GM18951 (cell line): Measurements from ENCODE around the gene CCDC86.

Experiments
- POLR2A ChIP-seq: IDR thresholded peaks from 4 replicates; pipeline ENCODE4 v1.6.1; 2011; ENCODE audit warnings: mild to moderate bottlenecking; ENCODE audit not compliant: insufficient read length, insufficient read depth; ENCODE audit errors: extremely low read depth
- in situ Hi-C: fragments of 300-500 bp; cut with MboI; formaldehyde crosslinking; loops from one replicate; pipeline ENCODE4 v1.12.0; 2022; ENCODE audit warnings: low sequenced_read_pairs, mixed read lengths, inconsistent platforms; ENCODE audit not compliant: unreplicated experiment

CCDC86 gene

DNA sequence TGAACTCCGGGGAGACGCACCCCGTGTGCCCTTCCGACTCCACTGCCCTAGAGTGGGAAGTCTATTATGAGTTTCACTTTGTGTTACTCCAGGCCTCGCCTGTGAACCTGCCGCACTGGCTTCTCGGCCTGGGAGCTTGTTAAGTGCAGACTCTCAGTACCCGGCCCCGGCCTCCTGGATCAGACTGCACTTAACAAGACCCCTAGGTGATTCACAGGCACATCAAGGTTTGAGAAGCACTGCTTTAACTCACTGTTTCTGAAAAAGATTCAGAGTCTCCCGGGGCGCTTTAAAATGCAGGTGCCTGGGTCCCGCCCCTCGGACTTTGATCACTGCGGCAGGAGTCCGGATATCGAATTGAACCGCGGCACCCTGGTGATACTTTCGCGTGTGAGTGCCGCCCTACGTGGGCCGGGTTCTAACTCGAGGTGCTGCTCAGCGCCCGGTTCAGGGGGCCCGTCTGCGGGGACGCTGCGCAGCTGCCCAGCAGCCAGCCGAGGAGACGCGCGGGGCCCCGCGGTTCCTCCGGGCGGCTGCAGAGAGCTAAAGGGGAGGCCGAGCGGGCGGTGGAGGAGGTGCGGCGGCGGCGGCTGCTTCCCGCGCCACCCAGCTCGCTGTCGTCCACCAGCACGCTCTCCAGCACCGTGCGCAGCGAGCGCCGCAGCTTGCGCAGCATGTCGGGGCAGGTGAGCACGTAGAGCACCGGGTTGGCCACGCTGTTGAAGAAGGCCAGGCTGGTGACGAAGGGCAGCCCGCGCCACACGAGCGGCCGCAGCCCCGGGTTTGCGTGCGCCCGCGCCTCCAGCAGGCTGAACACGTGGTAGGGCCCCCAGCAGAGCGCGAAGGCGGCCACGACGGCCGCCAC is 10.4 kb downstream of the CCDC86 start:
- in situ Hi-C loops: no loop called here
- no peak for TF ChIP-seq POLR2A

- no peak for TF ChIP-seq POLR2A
- in situ Hi-C loops: no loop called here
These were observed 11.4 kb downstream of the CCDC86 start for GRCh38 chr11:60852982-60853950.

GRCh38 chr11:60854140-60854846 is 12.4 kb downstream of the CCDC86 start:
- no peak for TF ChIP-seq POLR2A
- in situ Hi-C loops: no loop called here

DNA sequence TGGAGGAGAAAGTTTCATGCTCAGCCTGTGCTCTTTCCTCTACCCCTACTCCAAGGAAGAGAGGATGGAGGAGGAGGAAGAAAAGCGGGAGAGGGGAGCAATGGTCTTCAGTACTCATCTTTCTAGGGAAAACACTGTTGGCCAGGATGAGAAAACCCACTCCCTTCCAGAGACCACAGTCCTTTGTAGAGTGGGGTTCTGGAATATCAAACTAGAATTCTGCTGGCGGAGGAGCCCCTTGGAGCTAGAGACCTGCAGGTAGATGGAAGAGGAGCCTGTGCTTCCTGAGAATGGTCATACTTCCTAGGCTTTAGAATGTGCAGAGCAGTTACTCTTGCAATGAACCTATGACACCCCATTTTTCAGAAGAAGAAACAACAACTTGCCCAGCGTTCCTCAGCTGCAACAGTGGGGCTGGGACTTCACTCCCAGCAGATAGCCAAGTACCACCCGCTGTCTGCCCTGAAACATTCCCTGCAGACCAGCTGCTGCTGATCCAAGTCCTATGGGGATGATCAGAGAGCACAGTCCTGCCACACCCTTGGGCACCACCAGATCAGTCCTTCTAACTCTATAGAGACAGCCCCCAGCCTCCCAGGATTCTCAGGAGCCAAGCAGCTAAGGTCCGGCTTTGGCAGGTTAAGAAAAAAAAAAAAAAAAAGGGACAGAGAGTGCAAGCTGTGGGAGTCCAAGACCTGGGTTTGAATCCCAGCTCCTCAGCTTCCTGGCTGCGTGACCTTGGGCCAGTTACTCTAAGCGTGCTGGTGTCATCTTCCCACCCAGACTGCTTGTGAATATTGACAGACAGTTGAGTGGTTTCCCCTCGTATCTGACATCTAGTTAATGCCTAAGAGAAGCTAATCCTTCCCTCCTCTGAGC is 13.2 kb downstream of the CCDC86 start:
- no peak for TF ChIP-seq POLR2A
- in situ Hi-C loops: no loop called here

DNA sequence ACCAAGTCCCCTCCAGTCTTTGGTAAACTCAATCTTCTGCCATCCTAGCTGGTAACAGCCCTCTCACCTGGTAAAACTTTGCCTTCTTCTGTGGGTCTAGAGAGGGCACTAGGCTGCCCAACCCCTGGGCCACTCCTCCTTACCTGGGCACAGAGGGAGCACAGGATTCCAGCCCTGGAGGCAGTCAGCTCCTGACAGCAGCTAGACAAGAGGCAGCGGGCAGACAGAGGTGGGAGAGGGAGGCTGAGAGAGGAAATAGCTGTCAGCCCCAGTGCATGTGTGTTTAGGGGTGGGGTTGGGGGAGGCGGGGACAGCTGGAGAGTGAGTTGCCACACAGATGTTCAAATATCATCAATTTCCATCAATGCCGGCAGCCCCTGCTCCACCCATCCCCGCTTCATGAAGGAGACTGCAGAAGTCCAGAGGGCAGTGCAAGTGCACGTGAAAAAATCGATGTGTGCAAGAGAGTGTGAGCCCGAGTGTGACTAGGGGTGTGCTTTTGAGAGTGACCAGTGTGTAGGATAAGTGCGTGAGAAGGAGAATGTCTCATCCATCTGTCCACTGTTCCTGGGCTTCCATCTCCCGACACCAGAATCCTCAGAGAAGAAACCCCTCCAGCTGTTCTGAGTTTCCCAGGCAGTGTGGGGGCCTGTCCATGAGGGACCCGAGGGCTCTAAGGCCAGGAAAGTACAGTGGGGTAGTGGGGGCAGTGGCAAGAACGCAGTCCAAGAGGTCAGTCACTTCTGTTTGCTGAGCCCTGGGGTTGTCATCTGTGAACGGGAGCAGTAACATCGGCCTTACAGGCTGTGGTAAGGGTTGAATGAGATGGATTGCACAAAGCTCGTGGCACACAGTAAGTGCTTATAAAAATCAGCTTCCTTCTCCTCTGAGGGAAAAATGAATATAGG is 14.1 kb downstream of the CCDC86 start, which contains the start of gene PTGDR2:
TSS of gene PTGDR2 (minus strand) at position 225 of the 908 bp plus-strand sequence. CDS start 2,228 bp downstream, outside the sequence.
- TF ChIP-seq POLR2A: no peak
- in situ Hi-C loops: no loop called here

DNA sequence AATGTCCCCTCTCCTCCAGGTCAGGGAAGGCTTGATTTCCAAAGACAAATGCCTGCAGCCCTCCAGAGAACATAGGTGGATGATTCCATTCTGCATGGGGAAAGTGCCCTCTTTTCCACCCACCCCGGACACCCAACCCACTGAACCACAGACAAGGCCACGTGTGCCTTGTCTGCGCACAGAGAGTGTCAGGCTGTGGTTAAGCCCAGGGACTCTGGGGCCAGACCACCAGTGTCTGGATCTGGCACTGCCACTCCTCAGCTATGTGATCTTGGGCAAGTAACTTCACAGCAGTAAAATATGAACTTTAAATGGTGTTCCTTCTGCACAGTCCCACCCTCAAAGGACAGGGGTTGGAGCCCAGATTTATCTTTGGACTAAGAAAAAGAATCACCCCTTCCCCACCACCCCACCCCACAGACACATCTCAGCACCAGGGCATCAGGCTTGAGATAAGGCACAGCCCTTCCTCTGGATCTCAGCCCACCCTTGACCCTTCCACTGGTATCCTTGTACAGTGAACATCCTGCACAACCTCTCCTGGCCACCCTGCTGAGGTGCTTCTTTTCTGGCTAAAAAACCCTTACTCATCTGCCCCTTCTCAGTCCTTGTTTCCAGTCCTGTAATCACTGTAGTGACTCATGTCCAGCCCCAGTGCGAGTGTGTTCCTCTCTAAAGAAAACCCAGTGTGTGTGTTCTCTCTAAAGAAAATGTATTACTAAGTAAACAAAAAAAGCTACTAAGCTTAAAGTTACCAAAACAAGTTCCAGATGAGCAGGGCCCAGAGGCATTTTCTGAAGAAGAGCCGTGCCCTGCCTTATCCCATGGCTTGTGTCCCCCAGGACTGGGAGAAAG is 15.7 kb downstream of the CCDC86 start:
- no peak for TF ChIP-seq POLR2A

DNA sequence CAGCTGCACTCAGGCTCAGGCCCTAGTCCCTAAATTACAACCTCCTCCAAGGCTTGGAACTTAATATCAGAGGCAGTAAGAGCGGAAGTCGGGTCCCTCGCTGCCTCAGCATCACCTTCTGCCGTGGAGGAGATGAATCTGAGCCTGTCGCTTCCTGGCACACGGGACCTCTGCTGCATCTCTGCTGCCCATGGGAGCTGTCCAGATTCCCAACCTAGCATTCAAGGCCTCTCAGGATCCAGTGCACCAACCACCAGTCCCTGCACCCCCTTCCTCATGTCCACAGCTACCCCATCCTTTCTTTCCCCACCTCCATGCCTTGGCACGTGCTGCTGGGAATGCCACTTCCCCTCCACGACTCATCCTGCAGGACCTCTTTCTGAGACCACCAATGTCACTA is 16.3 kb downstream of the CCDC86 start:
- in situ Hi-C loops: no loop called here
- no peak for TF ChIP-seq POLR2A

More for the DNA sequence above, 15.7 kb downstream of the CCDC86 start:
- in situ Hi-C loops: no loop called here

DNA sequence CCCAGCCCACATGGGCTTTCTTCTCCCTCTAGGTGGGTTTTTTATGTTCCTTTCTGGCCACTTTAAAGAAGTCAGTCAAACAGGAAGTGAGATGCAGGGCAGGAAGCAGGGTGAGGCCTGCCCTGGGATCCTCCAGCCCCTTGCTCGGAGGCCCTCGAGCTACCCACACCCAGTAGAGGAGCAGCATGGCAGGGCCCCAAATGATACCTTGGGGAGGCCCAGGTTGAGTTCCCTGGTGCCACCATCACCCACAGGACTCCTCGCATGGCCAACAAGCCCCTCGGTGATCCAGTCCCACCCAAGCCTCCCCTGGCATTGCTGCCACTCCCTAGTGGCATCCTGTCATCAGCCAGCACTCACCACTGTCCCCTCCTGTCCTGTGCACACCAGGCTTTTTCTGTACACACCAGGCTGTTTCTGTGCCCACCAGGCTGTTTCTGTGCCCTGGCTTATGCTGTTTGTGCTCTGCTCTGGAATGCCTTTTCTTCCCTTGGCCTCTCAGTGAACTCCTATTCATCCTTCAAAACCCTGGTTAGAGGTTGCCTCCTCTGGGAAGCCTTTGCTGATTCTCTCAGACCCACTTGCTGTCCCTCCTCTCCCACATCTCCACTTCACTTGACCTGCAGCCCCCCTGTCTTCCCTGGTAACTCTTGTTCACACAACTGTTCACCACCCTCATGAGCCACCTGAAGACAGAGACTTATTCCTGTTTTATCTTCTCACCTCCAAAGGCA is 17.0 kb downstream of the CCDC86 start:
- in situ Hi-C loops: no loop called here
- no peak for TF ChIP-seq POLR2A

- in situ Hi-C loops: no loop called here
- TF ChIP-seq POLR2A: no peak
These were observed 17.8 kb downstream of the CCDC86 start for GRCh38 chr11:60859616-60860250.

DNA sequence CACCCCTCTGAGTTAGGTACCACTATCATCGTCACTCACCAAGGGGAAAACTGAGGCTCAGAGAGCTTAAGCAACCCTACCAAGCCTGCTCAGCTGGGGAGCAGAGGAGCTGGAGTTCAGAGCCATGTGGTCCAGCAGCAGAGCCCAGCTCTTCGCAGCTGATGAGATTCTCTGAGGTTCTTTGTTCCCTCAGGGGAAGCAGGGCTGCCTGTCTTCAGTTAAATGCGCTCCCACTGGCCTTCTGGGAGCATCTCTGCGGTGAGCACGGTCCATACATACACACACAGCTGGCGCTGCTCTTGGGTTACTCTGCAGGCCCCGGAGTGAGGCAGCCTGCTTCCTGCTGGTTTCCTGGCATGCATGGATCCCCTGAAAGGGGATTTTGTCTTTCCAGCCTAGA is 19.0 kb downstream of the CCDC86 start:
- in situ Hi-C loops: no loop called here
- no peak for TF ChIP-seq POLR2A
